Endothelial cell of umbilical vein (primary cell): ENCODE data around the gene MAT1A. TPM values are rescaled to one million over a fixed set of nuclear protein-coding genes. Genes with fewer than 3 reads are reported as not detected.

Experiments used
- BruUV-seq: library from RNA; stranded (reverse); fragments of 400-500 nt; replicated peaks from 2 replicates; lab custom pipeline; 2021; lab: Mats Ljungman, UMichigan
- CTCF ChIA-PET: fragments of 300-600, 350-600 bp; sonication (Branson Sonifier 250); formaldehyde crosslinking; loops from one replicate; lab custom pipeline; 2021; ENCODE audit warnings: antibody characterized with exemption, inconsistent platforms; lab: Charles Lee
- POLR2A ChIA-PET: fragments of 300-600, 350-600 bp; sonication (Branson Sonifier 250); formaldehyde crosslinking; loops from one replicate; lab custom pipeline; 2021; ENCODE audit warnings: antibody characterized with exemption, inconsistent platforms; lab: Charles Lee
- DNase-seq: peaks from one replicate; pipeline ENCODE4 v3.0.0-alpha.2; 2011; ENCODE audit warnings: low read depth, low spot score
- FAIRE-seq: peaks from 2 replicates; lab custom pipeline; 2011; peaks lifted over from hg19 to GRCh38; lab: Jason Lieb, UNC
- H2AFZ ChIP-seq: 2 replicates; pipeline ENCODE4 v1.6.0; 2012; ENCODE audit warnings: low read depth, low read length, control low read depth, inconsistent platforms
- H3K27ac ChIP-seq: 2 replicates; pipeline ENCODE4 v1.5.1; 2011; ENCODE audit warnings: low read depth, mild to moderate bottlenecking, control low read depth, low read length, moderate library complexity; ENCODE audit not compliant: insufficient read depth
- H3K27me3 ChIP-seq, 2 experiments: 2 replicates each; pipeline versions ENCODE4 v1.6.0 to v1.6.1; 2011; ENCODE audit warnings: low read length in 2 of 2, mixed read lengths in 1 of 2; ENCODE audit not compliant: control insufficient read depth in 2 of 2, insufficient read depth in 2 of 2
- H3K36me3 ChIP-seq, 2 experiments: 2 replicates in 1 of 2; 3 replicates in 1 of 2; pipeline ENCODE4 v1.5.1; 2011; ENCODE audit warnings: low read length in 2 of 2, mild to moderate bottlenecking in 1 of 2, moderate library complexity in 1 of 2; ENCODE audit not compliant: control insufficient read depth in 2 of 2, insufficient read depth in 2 of 2; ENCODE audit errors: extremely low read depth in 1 of 2
- H3K4me1 ChIP-seq: 3 replicates; pipeline ENCODE4 v1.5.1; 2011; ENCODE audit warnings: mild to moderate bottlenecking, low read length; ENCODE audit not compliant: control insufficient read depth, insufficient read depth; ENCODE audit errors: extremely low read depth
- H3K4me2 ChIP-seq: 2 replicates; pipeline ENCODE4 v1.6.1; 2011; ENCODE audit warnings: low read length, control low read depth, mixed read lengths; ENCODE audit not compliant: insufficient read depth
- H3K4me3 ChIP-seq, 3 experiments: fragments of 200-600 bp in 1 of 3; sonication (generic), shearing (Covaris generic) in 1 of 3; replicated peaks in 1 of 3; 2 replicates each; pipeline ENCODE4 v1.5.1; 2011 to 2016; ENCODE audit warnings: control low read depth in 3 of 3, low read length in 3 of 3, mild to moderate bottlenecking in 2 of 3, inconsistent platforms in 1 of 3, low read depth in 1 of 3, moderate library complexity in 1 of 3; ENCODE audit not compliant: insufficient read depth in 1 of 3
- H3K79me2 ChIP-seq: 2 replicates; pipeline ENCODE4 v1.6.0; 2012; ENCODE audit warnings: low read length, inconsistent platforms; ENCODE audit not compliant: control insufficient read depth, insufficient read depth
- H3K9ac ChIP-seq: replicated peaks from 2 replicates; pipeline ENCODE3; 2011; ENCODE audit warnings: low read length, control low read depth; ENCODE audit not compliant: insufficient read depth; ENCODE audit errors: extremely low read depth
- H3K9me1 ChIP-seq: replicated peaks from 3 replicates; pipeline ENCODE4 v1.6.0; 2011; ENCODE audit warnings: mild to moderate bottlenecking, low read length; ENCODE audit not compliant: control insufficient read depth, insufficient read depth; ENCODE audit errors: extremely low read depth
- H3K9me3 ChIP-seq: replicated peaks from 2 replicates; pipeline ENCODE4 v1.5.1; 2012; ENCODE audit warnings: low read length, inconsistent platforms; ENCODE audit not compliant: control insufficient read depth, insufficient read depth
- H4K20me1 ChIP-seq: replicated peaks from 2 replicates; pipeline ENCODE3; 2011; ENCODE audit warnings: mild to moderate bottlenecking, low read length; ENCODE audit not compliant: control insufficient read depth, insufficient read depth; ENCODE audit errors: extremely low read depth
- CTCF ChIP-seq, 2 donors: IDR thresholded peaks; 1 replicate in 1 of 2; 2 replicates in 1 of 2; pipeline ENCODE4 v1.5.1; 2011; ENCODE audit warnings: low read length in 2 of 2, mild to moderate bottlenecking in 2 of 2, moderate library complexity in 2 of 2, control low read depth in 1 of 2, inconsistent platforms in 1 of 2, low read depth in 1 of 2; ENCODE audit not compliant: insufficient read depth in 1 of 2; ENCODE audit errors: extremely low read depth in 1 of 2
- EZH2 ChIP-seq: IDR thresholded peaks from 2 replicates; pipeline ENCODE4 v1.6.1; 2012; ENCODE audit warnings: borderline replicate concordance, low read depth, mild to moderate bottlenecking, moderate library complexity, low read length, inconsistent platforms; ENCODE audit not compliant: severe bottlenecking
- FOS ChIP-seq: IDR thresholded peaks from 2 replicates; pipeline ENCODE4 v1.6.1; 2011; ENCODE audit warnings: mild to moderate bottlenecking, low read length, moderate library complexity, borderline replicate concordance; ENCODE audit not compliant: insufficient read depth
- GATA2 ChIP-seq: IDR thresholded peaks from 2 replicates; pipeline ENCODE4 v1.7.0; 2011; ENCODE audit warnings: low read depth, mild to moderate bottlenecking, moderate library complexity, mixed read lengths, low read length; ENCODE audit not compliant: insufficient read length, insufficient read depth
- JUN ChIP-seq: IDR thresholded peaks from 2 replicates; pipeline ENCODE4 v1.6.1; 2011; ENCODE audit warnings: borderline replicate concordance, low read depth; ENCODE audit not compliant: insufficient read length, insufficient read depth
- MYC ChIP-seq: IDR thresholded peaks from one replicate; pipeline ENCODE4 v1.6.1; 2011; ENCODE audit warnings: mild to moderate bottlenecking, low read depth, low read length
- POLR2A ChIP-seq: IDR thresholded peaks from 2 replicates; pipeline ENCODE4 v1.6.1; 2012; ENCODE audit warnings: low read depth, mild to moderate bottlenecking, control low read depth, low read length
- POLR2AphosphoS5 ChIP-seq: IDR thresholded peaks from 2 replicates; pipeline ENCODE4 v1.6.1; 2012; ENCODE audit warnings: low read depth, mild to moderate bottlenecking, control low read depth, low read length, moderate library complexity; ENCODE audit not compliant: insufficient read depth
- dilution Hi-C: fragments of 300-500 bp; cut with MboI; formaldehyde crosslinking; loops from one replicate; pipeline ENCODE4 v1.15.0; 2019; ENCODE audit warnings: low sequenced_read_pairs; ENCODE audit not compliant: extremely low pct_ligation_motif_present
- intact Hi-C: fragments of 100-400 bp; cut with micrococcal nuclease; formaldehyde crosslinking; loops from one replicate; pipeline ENCODE4 v1.10.0; 2022
- polyA plus RNA-seq, 4 experiments: library from polyadenylated mRNA; depleted of rRNA in 3 of 4; stranded (reverse) in 3 of 4; unstranded in 1 of 4; fragments of >200 nt; gene quantifications; 2 replicates each; pipeline versions ENCODE4 v1.2.1 to v1.2.3, GENCODE V29; 2011 to 2012; ENCODE audit warnings: missing spikeins in 1 of 4
- total RNA-seq: library from RNA; stranded (reverse); gene quantifications from 2 replicates; pipeline ENCODE4 v1.2.3, GENCODE V29; 2021
- TF ChIP-seq, protein P1 (sequence below): IDR thresholded peaks from 2 replicates; pipeline ENCODE4 v1.6.1; 2011; ENCODE audit not compliant: insufficient read depth, insufficient read length

Gene MAT1A
- total and polyA plus RNA-seq, 2 donors (not counting 3 experiments of a cell fraction or from before 2014, with no cell fraction given), result not detected

- H3K79me2 ChIP-seq, result no peaks in the 10 kb centered on the region
- H3K4me2 ChIP-seq, result no peak overlapping the region
- no TSS peak for BruUV-seq
- H3K36me3 ChIP-seq, result no peaks in the 10 kb centered on the region
- no peak overlapping the region for H3K9ac ChIP-seq
- no peak overlapping the region for H3K27ac ChIP-seq
- CTCF ChIA-PET, result interaction anchor here (1.4 kb wide), 1 partner anchor 11 kb away, joined by 3 read pairs; no protein-coding TSS in a partner anchor
- no peaks in the 10 kb centered on the region for H3K27me3 ChIP-seq
- no peak overlapping the region for H2AFZ ChIP-seq
- H3K9me3 ChIP-seq, result no peaks in the 10 kb centered on the region
- H3K4me3 ChIP-seq, result no peak overlapping the region
- intact Hi-C loops, result no loop called here
- DNase-seq, result no peak
- POLR2A ChIA-PET, result interaction anchor here (0.6 kb wide), 1 partner anchor 145 kb away, joined by 5 read pairs; no protein-coding TSS in a partner anchor
- no peak for FAIRE-seq
- no peaks in the 10 kb centered on the region for H3K9me1 ChIP-seq
- TF ChIP-seq CTCF (IDR thresholded peaks at IDR 0.05; ENCODE audit: extremely low read depth in 1 of 2, insufficient read depth in 1 of 2, low read depth in 1 of 2, low read length in 2 of 2), result no peak
- TF ChIP-seq POLR2AphosphoS5, result no peak
- TF ChIP-seq EZH2, result no peak
- TF ChIP-seq GATA2, result no peak
- TF ChIP-seq FOS, result no peak
- no peak for TF ChIP-seq MYC
- TF ChIP-seq, protein P1, sequence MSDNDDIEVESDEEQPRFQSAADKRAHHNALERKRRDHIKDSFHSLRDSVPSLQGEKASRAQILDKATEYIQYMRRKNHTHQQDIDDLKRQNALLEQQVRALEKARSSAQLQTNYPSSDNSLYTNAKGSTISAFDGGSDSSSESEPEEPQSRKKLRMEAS, result no peak
- TF ChIP-seq JUN, result no peak
- no peak for TF ChIP-seq POLR2A
- dilution Hi-C loops, result no loop called here
- H3K4me1 ChIP-seq, result no peaks in the 10 kb centered on the region
- H4K20me1 ChIP-seq, result no peaks in the 10 kb centered on the region
Measured at GRCh38 chr10:80268938-80269588, 20.4 kb downstream of the MAT1A start.
